ENCODE measurements around the gene A3GALT2.

Gene A3GALT2

DNA sequence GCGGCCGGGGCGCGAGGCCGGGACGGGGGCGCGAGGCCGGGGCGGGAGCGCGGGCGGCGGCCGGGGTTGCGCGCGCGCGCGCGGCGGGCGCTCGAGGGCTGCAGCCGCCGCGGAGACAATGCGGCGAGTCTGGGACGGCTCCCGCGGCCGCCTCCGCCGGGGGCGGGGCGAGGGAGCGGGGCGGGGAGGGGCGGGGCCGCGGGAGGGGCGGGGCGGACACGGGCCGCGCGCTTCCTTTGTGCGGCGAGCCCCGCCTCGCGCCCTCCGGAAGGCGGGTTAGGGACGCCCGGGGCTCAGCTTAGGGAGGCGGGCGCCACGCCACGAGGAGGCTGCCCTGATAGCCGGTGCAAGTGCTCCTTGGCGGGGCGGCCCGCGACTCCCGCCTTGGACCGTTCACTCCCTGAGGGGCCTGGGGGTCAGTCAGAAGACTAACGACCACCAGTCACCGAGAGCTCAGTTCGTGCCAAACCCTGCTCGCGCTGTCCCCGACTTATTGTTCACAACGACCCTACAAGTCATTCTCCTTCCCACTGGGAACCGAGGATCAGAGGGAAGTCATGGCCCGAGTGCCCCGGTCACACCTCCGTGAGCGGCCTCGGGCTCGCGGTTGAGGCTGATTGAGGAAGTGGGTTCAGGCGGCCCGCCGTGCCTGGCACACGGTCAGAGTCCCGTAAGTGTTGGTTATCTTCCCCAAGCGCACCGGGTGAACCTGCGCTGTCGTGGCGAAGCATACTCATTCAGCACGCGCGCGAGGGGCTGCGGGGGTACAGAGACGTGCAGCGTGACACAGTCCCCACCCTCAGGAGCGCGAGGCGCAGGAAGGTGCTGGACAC lies 29.1 kb upstream of the A3GALT2 start:
- peak; percentile 82 for DNase-seq

DNA sequence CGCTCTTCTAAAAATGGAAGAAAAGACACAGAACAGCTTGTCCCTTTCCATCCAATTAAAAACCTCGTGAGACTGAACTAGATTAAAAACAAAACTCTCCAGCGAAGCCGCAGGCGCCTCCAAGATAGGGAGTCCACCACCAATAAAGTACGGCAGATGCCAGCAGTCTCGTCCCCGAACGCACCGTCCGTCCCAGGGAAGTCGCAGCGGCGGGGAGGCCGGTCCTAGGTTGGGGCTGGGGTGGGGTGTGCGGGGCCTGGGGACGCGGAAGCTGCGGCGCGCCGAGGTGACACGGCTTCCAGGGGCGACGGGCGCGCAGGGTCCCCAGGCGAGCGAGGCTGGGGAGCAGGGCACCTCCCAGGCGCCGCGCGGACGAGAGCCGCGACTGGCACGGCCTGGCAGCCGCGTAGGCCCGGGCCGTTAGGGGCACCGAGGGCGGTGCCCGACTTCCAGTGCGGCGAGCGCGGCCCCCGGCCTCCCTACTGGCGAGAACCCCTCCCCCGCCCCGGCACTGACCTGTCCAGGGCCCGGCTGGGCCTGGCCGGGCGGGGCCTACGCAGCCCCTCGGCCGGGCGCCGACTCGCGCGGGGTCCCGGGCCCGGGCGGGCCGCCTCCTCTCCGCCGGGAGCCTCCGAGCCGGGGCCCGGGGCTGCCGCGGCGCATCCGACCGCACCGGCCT lies 28.3 kb upstream of the A3GALT2 start:
- peak; percentile 52 for DNase-seq

GRCh38 chr1:33348676-33349080 lies 27.8 kb upstream of the A3GALT2 start:
- no peak for DNase-seq

DNA sequence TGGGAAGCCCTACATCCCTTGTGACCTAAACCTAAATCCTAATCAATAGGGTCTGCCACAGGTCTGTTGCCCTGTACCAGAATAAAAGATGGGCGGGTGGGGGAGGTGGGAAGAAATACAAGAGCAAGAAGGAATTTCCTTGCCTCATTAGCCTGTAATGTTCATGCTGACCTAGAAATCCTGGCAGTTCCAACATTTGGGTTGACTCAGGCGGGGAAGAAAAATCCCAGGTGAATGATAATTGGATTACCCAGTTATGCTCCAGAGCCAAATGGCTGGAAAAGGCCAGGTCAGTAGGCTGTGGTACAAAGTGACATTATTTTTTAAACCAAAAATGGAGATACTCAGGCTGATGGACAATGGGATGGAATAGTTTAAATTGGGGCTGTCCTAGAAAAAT lies 27.3 kb upstream of the A3GALT2 start:
- DNase-seq: no peak

GRCh38 chr1:33347650-33347992 lies 26.7 kb upstream of the A3GALT2 start:
- DNase-seq: no peak

DNA sequence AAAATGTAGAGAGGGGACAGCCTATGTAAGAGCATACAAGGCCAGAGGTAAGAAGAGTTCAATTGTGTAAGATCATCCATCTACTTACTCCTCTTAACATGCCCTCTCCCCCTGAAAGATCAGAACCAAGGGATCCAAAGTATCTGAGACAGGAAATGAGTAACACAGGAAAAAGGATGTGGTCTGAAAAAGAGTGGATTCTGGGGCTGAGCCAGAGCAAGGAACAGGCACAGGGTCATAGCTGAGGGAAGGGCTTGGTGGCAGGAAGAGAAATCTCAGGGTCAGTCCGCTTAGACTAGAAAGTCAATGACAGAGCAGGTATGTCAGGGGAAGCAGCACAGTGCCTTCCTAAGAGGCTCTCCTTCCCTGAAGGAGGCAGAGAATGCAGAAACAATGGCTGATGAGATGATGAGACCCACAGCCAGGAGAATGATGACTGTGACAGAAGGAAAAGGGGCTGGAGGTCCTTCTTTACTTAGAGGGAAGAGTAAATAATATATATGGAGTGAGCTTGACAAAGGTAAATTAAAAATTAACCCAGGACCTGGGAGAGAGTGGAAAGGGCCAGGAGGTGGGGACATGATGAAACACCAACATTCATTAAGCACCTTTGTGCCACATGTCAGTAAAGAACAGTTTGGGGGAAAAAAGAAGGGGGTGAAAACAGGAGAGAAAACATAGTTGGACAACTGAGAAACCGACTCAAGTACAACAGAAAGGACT lies 26.2 kb upstream of the A3GALT2 start:
- DNase-seq: peak; percentile 61

GRCh38 chr1:33346533-33346926 lies 25.6 kb upstream of the A3GALT2 start:
- DNase-seq: no peak

- no peak for DNase-seq
Observed at GRCh38 chr1:33344896-33345560, 24.1 kb upstream of the A3GALT2 start.

DNA sequence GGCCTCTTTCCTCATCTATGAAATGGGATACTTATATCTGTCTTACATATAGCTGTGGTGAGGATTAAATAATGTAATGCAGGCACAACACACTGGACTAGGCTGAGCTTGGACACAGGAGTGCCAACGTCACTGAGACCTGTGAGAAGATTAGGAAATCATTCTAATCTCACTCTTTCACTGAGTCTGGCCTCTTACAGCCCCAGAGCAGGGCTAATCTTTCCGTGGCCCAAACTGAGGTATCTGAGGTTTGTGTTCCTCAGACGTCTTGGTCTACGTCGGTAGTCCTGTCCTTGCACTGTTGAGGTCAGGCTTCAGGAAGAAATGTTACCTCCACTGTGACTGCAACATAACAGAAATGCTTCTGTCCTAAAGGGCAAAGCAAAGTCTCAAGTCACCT lies 22.6 kb upstream of the A3GALT2 start:
- DNase-seq: no peak

- no peak for DNase-seq
Observed at GRCh38 chr1:33342041-33342723, 21.3 kb upstream of the A3GALT2 start.

DNA sequence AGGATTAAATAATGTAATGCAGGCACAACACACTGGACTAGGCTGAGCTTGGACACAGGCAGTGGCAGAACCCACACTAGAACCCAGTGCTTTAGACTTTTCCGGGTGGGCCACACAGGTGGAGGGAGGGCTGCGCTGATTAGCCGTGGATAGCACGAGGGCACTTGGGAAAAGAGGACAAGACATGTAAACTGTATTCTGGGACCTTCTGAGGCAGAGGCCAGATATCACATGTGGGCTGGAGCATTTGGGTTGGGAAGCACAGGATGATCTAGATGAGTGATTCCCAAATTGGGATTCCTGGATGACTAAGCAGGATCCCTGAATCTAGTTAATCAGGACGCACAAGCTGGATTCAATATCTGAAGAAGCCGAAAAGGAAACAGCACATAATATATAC lies 20.3 kb upstream of the A3GALT2 start:
- no peak for DNase-seq

GRCh38 chr1:33339413-33339812 lies 18.5 kb upstream of the A3GALT2 start:
- no peak for DNase-seq

DNA sequence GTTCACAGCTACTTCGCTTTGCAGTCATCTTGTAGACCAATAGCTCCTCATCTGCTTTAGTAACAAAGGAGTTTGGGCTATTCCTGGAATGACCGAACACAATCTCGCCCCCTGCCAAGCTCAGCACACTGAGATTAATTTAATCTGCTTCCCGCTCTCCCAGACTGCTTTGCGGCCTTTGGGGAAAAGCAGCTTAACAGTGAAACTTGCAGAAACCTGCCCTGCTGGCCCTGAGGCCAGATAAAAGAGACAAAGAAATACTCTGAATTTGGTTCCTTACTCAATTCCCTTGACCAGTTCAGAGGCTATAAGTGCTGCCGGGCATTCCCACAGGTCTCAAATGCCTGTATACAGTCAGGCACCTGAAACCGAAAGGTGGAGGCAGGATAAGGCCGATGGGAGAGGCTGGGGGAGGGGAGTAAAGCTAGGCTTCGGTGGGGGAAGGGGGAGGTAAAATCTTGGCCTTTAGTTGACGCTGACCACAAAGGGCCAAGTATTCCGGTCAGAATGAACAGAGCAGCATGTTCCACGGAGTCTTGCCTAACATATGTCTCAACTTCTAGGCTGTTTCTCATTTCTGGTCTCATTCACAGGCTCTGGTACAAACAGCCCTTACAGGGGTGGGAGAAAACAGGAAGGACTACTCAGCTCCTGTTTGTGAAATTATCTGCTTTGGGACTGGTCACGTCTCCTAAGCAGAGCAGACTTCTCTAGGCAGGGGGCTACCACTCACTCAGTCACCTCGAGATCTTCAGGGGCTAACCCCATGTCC lies 17.7 kb upstream of the A3GALT2 start:
- DNase-seq: no peak

DNA sequence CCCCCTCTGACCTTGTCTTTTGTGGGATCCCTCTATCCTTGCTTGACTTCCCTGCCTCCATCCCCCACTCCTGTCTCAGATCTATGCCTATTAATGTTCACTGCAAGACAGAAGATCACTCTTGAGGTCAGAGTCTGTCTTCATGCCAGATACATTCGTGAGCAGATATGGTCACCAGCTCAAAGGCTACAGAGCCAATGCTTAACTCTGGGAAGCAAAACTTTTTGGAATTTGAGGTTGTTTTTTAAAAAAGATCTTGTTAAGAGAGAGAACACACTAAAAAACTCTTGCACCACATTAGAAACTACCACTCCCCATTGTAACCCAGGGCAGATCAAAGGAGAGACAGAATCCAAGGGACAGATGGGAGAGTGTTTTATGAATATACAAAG lies 17.1 kb upstream of the A3GALT2 start:
- no peak for DNase-seq

GRCh38 chr1:33337441-33337840 lies 16.5 kb upstream of the A3GALT2 start:
- DNase-seq: no peak

GRCh38 chr1:33336580-33336979 lies 15.7 kb upstream of the A3GALT2 start:
- no peak for DNase-seq

DNA sequence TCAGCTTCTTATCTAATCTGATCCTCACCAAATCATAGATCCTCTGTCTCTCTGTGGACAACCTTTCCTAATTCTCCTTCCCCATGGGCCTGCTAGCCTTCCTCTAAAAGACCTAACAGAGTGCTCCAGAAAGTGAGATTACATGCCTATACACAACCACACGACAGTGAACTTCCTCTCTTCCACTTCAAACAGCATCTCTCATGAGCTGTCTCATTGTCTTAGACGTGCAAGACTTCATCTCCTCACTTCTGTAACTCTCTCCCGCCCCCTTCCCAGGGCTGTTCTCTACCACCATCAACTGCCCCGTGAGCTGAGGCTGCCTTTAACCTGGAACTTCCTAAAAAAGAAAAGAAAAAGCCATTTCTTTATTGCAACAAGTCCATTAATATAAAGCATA lies 14.1 kb upstream of the A3GALT2 start:
- no peak for DNase-seq

DNA sequence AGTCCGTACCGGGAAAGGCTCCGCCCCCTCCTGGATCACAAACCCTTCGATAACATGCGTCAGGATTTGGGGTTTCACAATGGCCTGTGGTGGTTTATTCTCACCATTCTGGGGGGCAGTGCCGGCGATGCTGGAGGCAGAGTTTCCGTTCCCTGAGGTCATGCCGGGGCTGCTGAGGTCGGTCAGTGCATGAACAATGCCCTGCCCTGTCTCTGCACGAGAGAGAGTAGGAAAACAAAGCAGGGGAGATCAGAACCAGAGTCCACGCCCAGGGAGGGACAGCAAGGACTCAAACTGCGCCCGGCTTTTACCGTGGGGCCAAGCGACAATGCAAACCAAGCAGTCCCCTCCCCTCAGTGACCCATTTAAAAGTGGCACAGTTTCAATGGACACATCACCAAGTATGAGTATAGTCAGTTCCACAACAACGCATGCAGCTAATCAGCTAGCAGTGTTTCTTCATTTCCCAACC lies 13.2 kb upstream of the A3GALT2 start:
- no peak for DNase-seq

DNA sequence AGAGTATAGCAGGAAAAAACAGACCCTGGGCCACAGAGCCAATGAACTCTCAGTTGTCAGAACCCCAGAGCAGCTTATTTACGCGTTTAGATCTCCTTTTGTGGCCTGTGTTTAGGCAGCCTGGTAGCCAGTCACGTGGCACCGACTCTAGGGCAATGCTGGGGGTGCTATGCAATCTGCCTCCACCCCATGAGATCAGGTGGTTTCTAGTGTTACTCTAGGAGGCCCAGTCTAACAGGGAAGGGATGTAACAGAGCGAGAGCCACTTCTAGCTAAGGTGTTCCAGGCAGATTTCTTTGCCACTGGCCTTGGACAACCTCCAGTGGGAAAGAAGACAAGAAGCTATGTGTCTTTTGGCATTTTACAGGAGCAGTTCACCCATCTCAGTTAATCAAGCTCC lies 12.0 kb upstream of the A3GALT2 start:
- no peak for DNase-seq

- DNase-seq: no peak
Observed at GRCh38 chr1:33332357-33332789, 11.5 kb upstream of the A3GALT2 start.

DNA sequence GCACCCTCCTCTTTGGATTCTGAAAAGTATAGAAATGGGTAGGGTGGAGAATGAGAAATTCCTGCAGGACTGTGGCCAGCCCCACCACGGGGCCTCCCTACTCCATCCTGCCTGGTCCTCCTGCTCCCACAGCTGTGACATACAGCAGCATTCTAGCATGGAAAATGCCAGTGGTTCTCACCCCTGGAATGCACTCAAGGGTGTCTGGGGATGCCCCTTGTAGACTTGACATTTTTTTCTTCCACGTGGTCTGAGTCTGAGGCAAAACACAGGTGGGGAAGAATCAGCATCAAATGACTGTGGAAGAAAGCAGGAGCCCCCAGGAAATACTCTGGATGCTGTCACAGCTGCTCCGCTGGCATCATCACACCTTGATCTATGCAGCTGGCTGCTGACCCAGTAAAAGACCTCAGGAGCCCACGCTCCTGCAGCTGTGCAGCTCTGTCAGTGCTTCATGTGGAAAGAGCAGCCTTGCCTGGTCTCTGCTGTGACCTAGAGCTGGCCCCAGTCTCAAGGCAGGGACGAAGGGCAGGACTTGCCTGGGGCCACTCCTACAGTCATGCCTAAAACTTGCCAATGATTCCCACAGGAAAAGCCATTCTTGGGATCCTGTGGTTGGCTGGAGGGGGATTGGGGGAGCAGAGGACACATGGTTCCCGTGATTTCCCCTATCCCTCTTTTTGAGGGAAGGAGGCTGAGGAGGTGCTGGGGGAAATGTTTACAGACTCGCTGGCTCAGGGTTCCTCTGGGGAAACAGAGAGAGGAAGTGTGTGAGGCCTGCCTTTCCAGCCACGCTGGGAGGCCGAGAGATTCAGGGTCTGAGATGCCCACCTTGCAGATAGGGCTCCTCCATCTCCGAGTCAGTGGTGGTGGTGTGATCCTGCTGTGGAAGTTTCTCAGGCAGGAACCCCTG lies 10.8 kb upstream of the A3GALT2 start:
- no peak for DNase-seq
